Measurements from ENCODE around the gene TMEM63C.

TMEM63C gene

GRCh38 chr14:77248666-77249065 lies 67.1 kb downstream of the TMEM63C start:
- peak in 1 of 10 donors; percentile 70 for DNase-seq

DNA sequence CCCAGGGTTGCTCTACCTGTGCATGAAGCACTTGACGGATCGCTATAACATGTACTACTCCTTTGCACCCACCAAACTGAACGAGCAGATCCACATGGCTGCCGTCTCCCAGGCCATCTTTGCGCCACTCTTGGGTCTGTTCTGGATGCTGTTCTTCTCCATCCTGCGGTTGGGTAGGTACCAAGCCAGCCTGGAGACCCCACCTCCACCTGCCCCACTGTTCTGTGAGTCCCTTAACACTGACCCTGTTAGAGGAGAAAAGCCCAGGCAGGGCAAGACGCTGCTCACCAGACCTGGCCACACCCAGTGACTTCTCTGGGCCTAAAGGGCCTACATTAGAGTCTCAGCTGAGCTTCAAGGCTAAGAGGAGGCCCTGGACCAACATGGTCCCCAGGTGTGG lies 67.7 kb downstream of the TMEM63C start:
- peak in 2 of 10 donors; percentile 57 for DNase-seq
- intact Hi-C loops (cut with DNase I): no loop called here

More at GRCh38 chr14:77248666-77249065, 67.1 kb downstream of the TMEM63C start:
- intact Hi-C loops (cut with DNase I): no loop called here

DNA sequence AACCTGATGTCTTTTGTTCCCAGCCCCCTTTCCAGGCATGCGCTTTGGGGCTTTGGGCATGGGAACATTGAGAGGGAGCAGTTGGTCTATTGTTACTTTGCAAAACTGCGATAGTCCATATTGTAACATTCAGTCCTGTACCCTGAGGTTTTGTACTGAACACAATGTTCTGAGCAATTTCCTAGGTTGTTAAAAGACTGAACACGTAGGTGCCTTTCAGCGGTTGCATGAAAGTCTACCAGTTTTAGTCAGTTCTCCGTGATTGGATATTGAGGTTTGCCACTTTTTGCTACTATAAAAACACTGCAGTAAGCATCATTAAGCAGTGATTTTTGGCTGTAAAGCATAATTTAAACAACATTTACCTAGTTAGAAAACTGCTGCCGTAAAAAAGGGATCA lies 69.3 kb downstream of the TMEM63C start:
- intact Hi-C loops (cut with DNase I): no loop called here
- peak in 2 of 10 donors; percentile 9 to 33 for DNase-seq

DNA sequence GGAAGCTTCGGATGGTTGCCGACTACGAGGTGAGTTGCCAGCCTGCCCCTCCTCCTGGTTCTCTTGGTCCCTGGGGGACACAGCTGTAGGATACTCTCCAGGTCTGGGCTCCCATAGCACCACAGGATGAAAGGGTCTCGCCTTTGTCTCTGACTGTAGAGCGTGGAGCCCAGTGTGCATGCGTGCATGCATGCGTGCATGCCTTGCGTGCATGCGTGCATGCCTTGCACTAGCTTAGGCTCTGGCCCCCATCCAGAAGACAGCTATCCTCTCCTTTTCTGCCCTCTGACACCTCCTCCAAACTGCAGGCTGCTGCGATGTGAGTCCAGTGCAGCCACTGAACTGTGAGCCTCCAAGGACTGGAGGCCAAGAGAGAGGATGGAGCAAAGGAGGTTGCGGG lies 70.3 kb downstream of the TMEM63C start:
- peak in 1 of 10 donors; percentile 55 for DNase-seq
- intact Hi-C loops (cut with DNase I): no loop called here

DNA sequence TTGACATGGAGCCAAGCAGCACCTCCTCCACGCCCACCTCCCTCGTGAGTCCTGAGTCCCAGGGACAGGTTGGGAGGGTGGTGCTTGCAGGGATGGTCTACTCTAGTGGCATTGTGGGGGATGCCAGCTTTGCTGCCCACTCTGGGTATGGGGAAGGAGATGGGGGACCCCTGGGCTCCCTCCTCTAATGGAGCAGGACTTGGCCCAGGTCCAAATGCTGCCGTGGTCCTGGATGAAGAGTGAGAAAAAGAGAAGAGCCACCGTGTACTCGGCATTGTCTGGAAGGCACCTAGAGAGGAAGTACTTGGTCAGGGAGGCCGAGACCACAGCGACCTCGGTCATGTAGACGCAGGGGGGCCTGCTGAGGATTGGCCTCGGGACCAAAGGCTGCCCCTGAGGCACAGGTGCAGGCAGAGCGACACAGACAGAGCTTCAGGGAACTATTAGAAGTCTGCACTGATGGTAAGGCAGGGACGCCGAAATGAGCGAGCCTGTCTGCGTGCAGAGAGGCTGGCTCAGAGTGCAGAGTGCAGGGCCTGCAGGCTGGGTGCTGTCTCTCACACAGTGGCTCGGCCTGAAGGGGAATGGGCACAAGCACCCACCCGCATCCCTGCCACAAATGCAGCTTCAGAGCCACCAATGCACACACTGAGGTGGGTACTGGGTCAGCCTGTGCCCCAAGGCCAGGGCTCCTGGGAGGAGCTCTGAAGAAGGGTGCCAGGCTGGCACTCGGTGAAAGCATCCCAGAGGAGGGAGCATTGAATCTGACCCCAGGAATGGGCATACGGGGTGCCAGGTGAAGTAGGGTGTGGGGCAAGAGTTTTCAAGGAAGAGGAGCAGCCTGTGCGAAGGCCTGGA lies 72.0 kb downstream of the TMEM63C start:
- DNase-seq: peak in 2 of 10 donors; percentile 65 to 80

DNA sequence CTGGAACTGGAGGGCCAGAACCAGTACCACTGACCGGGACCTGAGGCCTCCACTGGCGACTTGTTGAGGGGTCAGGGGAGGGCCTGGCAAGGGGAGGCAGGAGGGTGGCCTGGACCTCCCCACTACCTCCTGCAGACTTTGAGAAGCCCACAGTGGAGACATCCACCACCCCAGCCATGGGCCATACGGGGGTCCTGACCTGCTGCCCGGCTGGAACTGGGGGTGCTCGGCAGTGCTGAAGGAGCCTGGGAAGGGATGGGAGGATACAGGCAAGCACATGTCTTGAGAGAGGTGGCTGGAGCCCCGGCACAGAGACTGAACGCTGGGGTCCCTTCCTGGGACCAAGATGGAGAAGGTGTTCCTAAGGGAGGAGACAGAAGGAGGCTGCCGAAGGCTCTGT lies 75.1 kb downstream of the TMEM63C start:
- intact Hi-C loops (cut with DNase I): no loop called here
- peak in 1 of 10 donors; percentile 62 for DNase-seq

More for the DNA sequence above, 72.0 kb downstream of the TMEM63C start:
- intact Hi-C loops (cut with DNase I): no loop called here

GRCh38 chr14:77257700-77258099 lies 76.1 kb downstream of the TMEM63C start:
- peak in 1 of 10 donors; percentile 70 for DNase-seq
- intact Hi-C loops (cut with DNase I): no loop called here

- peak in 2 of 10 donors; percentile 30 to 36 for DNase-seq
- intact Hi-C loops (cut with DNase I): no loop called here
These were observed 77.0 kb downstream of the TMEM63C start for GRCh38 chr14:77258566-77258965.

- peak in 1 of 10 donors; percentile 58 for DNase-seq
- intact Hi-C loops (cut with DNase I): no loop called here
These were observed 77.6 kb downstream of the TMEM63C start for GRCh38 chr14:77259025-77259715.

- peak in 1 of 10 donors; percentile 42 for DNase-seq
These were observed 78.6 kb downstream of the TMEM63C start for GRCh38 chr14:77260199-77260598.

DNA sequence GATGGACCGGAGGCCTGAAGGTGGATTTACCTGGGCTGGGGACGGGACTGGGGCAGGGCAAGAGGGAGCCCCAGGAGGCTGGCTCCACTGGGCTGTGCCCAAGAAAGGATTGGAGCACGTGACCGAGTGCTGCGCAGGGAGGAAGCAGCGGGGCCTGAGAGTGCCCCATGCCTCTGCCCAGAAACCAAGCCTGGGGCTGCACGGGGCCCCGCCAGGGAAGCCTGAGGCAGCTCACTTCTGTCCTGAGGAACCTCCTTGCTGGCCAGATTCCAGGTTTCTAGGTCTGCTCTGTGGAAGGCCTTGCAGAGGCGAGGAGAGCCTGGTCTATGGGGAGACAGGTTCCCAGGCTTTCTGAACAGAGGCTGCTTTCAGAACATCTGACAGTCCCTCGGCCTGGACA lies 79.0 kb downstream of the TMEM63C start:
- DNase-seq: peak in 1 of 10 donors; percentile 75

More at GRCh38 chr14:77260199-77260598, 78.6 kb downstream of the TMEM63C start:
- intact Hi-C loops (cut with DNase I): no loop called here

GRCh38 chr14:77264466-77265186 lies 83.0 kb downstream of the TMEM63C start:
- intact Hi-C loops (cut with DNase I): no loop called here
- peak in 3 of 10 donors; percentile 15 to 88 (median 83) for DNase-seq

More for the DNA sequence above, 79.0 kb downstream of the TMEM63C start:
- intact Hi-C loops (cut with DNase I): no loop called here

DNA sequence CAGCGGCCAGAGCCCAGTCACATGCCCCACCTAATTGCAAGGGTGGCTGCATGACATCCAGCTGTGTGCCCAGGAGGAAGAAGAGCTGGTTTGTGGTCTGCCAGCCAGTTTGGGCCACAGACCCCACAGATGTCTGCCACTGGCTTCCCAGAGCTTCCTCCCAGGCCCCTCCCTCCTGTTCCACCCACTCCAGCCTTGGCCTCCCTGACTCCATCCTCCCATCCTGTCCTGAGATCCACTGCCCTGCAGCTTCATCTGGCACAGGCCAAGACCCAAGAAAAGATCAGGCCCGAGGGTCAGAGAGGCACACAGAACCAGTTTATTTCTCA lies 83.6 kb downstream of the TMEM63C start:
- DNase-seq: peak in 1 of 10 donors; percentile 72
- intact Hi-C loops (cut with DNase I): no loop called here

DNA sequence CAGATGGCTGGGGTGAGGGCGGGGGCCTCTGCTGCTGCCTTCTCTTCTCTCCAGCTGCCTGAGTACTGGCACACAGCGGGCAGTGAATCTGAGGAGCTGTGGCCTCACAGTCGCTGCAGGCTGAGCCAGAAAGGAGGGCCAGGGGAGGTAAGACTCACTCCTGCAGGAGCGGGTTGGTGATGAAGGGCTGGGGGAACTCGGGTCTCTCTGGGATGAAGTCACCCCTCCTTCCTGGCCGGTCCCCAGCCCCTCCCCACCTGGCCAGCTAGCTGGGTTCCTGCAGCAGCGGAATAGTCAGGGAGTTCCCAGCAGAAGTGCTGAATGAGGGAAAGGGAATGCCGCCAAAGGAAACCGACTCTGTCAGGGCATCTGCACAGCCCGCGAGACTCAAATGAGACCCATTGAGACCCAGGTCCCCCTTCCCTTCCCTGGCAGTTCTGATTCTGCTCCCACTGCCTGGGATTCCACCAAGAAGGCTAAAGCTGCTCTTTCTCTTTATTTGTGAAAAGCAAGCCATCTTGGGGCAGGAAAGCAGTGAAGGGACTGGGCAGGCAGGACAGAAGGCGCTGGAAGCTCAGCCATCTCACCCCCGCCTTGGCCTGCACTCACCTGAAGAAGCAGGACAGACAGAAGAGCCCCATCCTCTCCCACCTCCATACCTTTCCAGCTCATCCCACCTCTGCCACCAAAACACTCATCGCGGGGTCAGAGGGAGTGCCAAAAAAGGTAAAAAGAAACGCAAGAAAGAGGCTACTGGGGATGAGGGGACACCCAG lies 84.2 kb downstream of the TMEM63C start:
- intact Hi-C loops (cut with DNase I): no loop called here
- peak in 1 of 10 donors; percentile 83 for DNase-seq

GRCh38 chr14:77266336-77266735 lies 84.7 kb downstream of the TMEM63C start:
- intact Hi-C loops (cut with DNase I): no loop called here
- peak in 1 of 10 donors; percentile 3 for DNase-seq

GRCh38 chr14:77267937-77268699 lies 86.5 kb downstream of the TMEM63C start:
- DNase-seq: peak in 1 of 10 donors; percentile 69

GRCh38 chr14:77268989-77269600 lies 87.5 kb downstream of the TMEM63C start:
- intact Hi-C loops (cut with DNase I): no loop called here
- peak in 2 of 10 donors; percentile 62 to 75 for DNase-seq

More at GRCh38 chr14:77267937-77268699, 86.5 kb downstream of the TMEM63C start:
- intact Hi-C loops (cut with DNase I): no loop called here

GRCh38 chr14:77270361-77271112 lies 88.9 kb downstream of the TMEM63C start:
- intact Hi-C loops (cut with DNase I): no loop called here
- DNase-seq: peak in 3 of 10 donors; percentile 75 to 85 (median 85)

Data from posterior cingulate gyrus (tissue), 11 donors.